Transverse colon (tissue), 4 donors: ENCODE measurements around the gene STK32C. TPM values are rescaled to one million over a fixed set of nuclear protein-coding genes. Genes with fewer than 3 reads are reported as not detected.

ENCODE experiments used
- DNase-seq: peaks from one replicate; pipeline ENCODE4 v3.0.0-alpha.2; 2019
- H3K27ac ChIP-seq, 4 donors: fragments of 200-600 bp; sonication (generic); 2 replicates each; pipeline ENCODE4 v1.5.1; 2016 to 2018; ENCODE audit warnings: inconsistent platforms in 4 of 4
- H3K27me3 ChIP-seq: fragments of 200-600 bp; sonication (generic); 2 replicates; pipeline ENCODE4 v1.5.1; 2017; ENCODE audit warnings: inconsistent platforms
- H3K36me3 ChIP-seq, 4 donors: fragments of 200-600 bp; sonication (generic); 2 replicates each; pipeline ENCODE4 v1.5.1; 2017 to 2019; ENCODE audit warnings: inconsistent platforms in 4 of 4
- H3K4me1 ChIP-seq, 4 donors: fragments of 200-600 bp; sonication (generic); 2 replicates each; pipeline ENCODE4 v1.5.1; 2017 to 2020; ENCODE audit warnings: inconsistent platforms in 4 of 4
- H3K4me3 ChIP-seq, 4 donors: fragments of 200-600 bp; sonication (generic); 1 replicate in 1 of 4; 2 replicates in 3 of 4; pipeline versions ENCODE4 v1.5.1 to v1.6.1; 2017 to 2019; ENCODE audit warnings: inconsistent platforms in 4 of 4
- H3K9me3 ChIP-seq, 2 donors: fragments of 200-600 bp; sonication (generic); 2 replicates each; pipeline ENCODE4 v1.5.1; 2017 to 2019; ENCODE audit warnings: inconsistent platforms in 2 of 2
- EP300 ChIP-seq: sonication (generic); formaldehyde crosslinking; IDR thresholded peaks from one replicate; pipeline ENCODE4 v1.6.1; 2017; ENCODE audit warnings: antibody characterized with exemption, low read depth
- POLR2A ChIP-seq: fragments of 450-650 bp; IDR thresholded peaks from one replicate; pipeline ENCODE4 v1.6.1; 2016; ENCODE audit warnings: antibody characterized with exemption, mild to moderate bottlenecking, moderate library complexity
- POLR2AphosphoS5 ChIP-seq, 3 donors: sonication (generic); formaldehyde crosslinking; IDR thresholded peaks; one replicate each; pipeline ENCODE4 v1.6.1; 2016; ENCODE audit warnings: antibody characterized with exemption in 3 of 3
- WGBS, 2 donors: methylation state at CpG; one replicate each; pipeline ENCODE4 v1.1.5; 2018; ENCODE audit warnings: low coverage in 1 of 2; 5-methylcytosine and 5-hydroxymethylcytosine counted together
- in situ Hi-C, 4 donors: fragments of 200-750 bp; cut with MboI; loops; one replicate each; pipeline versions ENCODE4 v1.15.0 to v1.15.1; 2017; ENCODE audit warnings: low sequenced_read_pairs in 3 of 4, low pct_ligation_motif_present in 1 of 4, low pct_unique_long_range_greater_than_20kb in 1 of 4
- intact Hi-C: fragments of 100-400 bp; cut with DNase I; formaldehyde crosslinking; loops from one replicate; pipeline ENCODE4 v1.15.1; 2023; ENCODE audit warnings: low total_unique reads
- total RNA-seq, 4 donors: library from RNA; depleted of rRNA; stranded (reverse); fragments of >200 nt; gene quantifications; one replicate each; pipeline ENCODE4 v1.1.0, GENCODE V29; 2016
- TF ChIP-seq, protein P1 (sequence below), 5 experiments: fragments of 200-600 bp in 3 of 5; fragments of 450-650 bp in 2 of 5; sonication (generic) in 3 of 5; IDR thresholded peaks; 1 replicate in 2 of 5; 2 replicates in 3 of 5; pipeline ENCODE4 v1.5.1; 2016 to 2017; ENCODE audit warnings: antibody characterized with exemption in 5 of 5, inconsistent platforms in 3 of 5, mild to moderate bottlenecking in 2 of 5, moderate library complexity in 1 of 5

Gene STK32C
- total RNA-seq, 4 donors from 2014 or later = 2.2 to 7.8 (median 3.7) TPM; not detected in 1

DNA sequence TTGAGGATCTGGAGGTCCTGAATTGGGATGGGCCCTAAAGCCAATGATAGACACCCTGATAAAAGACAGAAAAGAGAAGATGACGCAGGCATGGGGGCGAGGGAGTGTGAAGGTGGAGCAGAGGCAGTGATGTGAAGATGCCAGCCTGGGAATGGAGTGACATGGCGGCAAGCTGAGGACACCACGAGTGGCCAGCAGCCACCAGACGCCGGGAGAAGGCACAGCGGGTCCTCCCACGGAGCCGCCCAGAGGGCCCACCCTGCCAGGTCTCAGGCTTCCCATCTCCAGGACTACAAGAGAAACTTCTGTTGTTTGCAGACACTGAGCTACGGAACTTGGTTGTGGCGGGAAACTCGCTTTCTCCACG, 76.1 kb downstream of the STK32C start:
- peaks cover 0 to 14% (median 5%) of the 10 kb centered on the region in 4 donors for H3K4me1 ChIP-seq
- H3K27me3 ChIP-seq = no peaks in the 10 kb centered on the region
- in situ Hi-C loops (loop anchor here in 2 of 4 donors (25.0 kb wide), 2 partner anchors 106 to 406 kb away; partner anchors contain the start of gene LRRC27 (in 1 of the 2)), intact Hi-C loops (no loop called here)
- no peak overlapping the region for H3K27ac ChIP-seq
- TF ChIP-seq POLR2AphosphoS5 (IDR thresholded peaks at IDR 0.05) (no peak), EP300 (no peak), POLR2A (no peak)
- TF ChIP-seq, protein P1, sequence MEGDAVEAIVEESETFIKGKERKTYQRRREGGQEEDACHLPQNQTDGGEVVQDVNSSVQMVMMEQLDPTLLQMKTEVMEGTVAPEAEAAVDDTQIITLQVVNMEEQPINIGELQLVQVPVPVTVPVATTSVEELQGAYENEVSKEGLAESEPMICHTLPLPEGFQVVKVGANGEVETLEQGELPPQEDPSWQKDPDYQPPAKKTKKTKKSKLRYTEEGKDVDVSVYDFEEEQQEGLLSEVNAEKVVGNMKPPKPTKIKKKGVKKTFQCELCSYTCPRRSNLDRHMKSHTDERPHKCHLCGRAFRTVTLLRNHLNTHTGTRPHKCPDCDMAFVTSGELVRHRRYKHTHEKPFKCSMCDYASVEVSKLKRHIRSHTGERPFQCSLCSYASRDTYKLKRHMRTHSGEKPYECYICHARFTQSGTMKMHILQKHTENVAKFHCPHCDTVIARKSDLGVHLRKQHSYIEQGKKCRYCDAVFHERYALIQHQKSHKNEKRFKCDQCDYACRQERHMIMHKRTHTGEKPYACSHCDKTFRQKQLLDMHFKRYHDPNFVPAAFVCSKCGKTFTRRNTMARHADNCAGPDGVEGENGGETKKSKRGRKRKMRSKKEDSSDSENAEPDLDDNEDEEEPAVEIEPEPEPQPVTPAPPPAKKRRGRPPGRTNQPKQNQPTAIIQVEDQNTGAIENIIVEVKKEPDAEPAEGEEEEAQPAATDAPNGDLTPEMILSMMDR (IDR thresholded peaks at IDR 0.05) = no peak
- WGBS, 2 donors = 68% methylated on average over 13 of the region's 13 CpGs; no CpG with 5 or more reads in 1 of the 2 donors
- H3K36me3 ChIP-seq = no peaks in the 10 kb centered on the region
- no peaks in the 10 kb centered on the region for H3K9me3 ChIP-seq
- no peak for DNase-seq
- H3K4me3 ChIP-seq = no peak overlapping the region

DNA sequence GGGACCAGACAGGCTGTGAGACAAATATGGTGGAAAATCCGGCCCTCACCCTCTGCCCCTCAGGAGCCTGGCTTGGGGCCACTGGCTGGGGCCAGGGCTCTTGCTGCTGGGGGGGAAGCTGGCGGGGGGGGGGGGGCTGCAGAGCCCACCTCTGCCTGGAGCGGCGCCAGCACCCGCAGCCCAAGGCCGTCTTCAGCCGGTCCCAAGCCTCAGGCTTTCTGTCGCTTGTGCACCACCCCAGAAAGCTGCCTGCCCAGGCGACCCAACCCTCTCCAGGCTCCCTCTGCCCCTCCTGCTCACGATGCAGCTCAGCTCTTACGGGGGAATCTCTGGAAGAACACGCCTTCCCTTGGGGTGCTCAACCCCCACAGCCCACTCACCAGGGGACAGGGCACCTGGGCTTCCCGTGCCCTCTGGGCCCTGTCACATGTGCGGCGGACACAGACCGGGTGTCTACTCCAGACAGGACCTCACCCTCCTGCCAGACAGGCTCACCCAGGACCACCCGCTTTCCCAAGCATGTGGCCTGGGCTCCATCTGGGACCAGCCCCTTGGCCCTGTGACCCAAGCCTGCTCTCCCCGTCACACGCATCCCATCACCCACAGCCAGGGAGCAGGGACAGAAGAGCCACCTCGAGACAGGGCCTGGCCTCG, 77.1 kb downstream of the STK32C start:
- H3K27me3 ChIP-seq = no peaks in the 10 kb centered on the region
- peak overlapping the region; percentile 14 to 63 (median 48) for H3K27ac ChIP-seq
- no peak for DNase-seq
- H3K36me3 ChIP-seq = no peaks in the 10 kb centered on the region
- peaks cover 0 to 14% (median 5%) of the 10 kb centered on the region in 4 donors for H3K4me1 ChIP-seq
- 87% methylated on average over 19 of the region's 21 CpGs; no CpG with 5 or more reads in 1 of the 2 donors for WGBS, 2 donors
- in situ Hi-C loops (loop anchor here in 2 of 4 donors (25.0 kb wide), 2 partner anchors 107 to 407 kb away; partner anchors contain the start of gene LRRC27 (in 1 of the 2)), intact Hi-C loops (no loop called here)
- peak overlapping the region in 2 of 4 donors; percentile 15 to 32 for H3K4me3 ChIP-seq
- no peaks in the 10 kb centered on the region for H3K9me3 ChIP-seq
- TF ChIP-seq POLR2A (no peak), POLR2AphosphoS5 (IDR thresholded peaks at IDR 0.05) (no peak)
- TF ChIP-seq, protein P1 (IDR thresholded peaks at IDR 0.05) = no peak

DNA sequence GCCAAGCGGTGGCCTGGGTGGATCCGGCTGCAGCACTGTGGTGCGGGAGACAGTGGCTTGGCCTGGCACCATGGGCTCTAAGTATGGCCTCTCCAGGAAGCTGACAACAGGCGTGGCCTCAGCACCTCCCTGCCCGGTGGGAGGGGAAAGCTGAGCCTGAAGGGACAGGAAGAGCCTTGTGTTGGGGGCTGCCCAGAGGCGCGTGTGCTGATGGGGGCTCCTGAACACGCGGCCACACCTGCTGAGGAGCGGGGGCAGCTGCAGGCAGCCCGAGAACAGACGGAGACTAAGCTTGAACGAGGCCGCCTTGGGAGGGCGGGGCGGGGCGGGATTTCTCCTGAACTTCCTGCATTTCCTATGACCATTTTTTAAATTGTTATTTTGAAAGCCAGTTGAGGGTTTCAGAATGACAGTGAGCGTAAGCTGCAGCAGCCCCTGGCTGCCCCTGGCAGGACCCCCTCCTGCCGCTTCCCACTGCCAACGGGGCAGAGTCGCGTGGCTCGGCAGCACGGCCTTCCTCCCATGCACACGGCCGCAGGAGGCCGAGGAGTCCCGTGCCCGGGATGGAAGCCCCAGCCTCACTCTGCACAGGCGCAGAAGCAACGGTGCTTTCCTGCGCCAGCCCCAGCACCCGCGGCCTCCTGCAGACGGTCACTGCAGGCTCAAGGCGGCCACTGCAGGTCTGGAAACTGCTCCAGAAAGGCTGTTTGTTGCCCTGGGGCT, 77.8 kb downstream of the STK32C start:
- 53 to 73% methylated on average over 10 to 29 of the region's 36 CpGs for WGBS, 2 donors
- H3K4me3 ChIP-seq = peak overlapping the region in 3 of 4 donors; percentile 6 to 32 (median 15)
- intact Hi-C loops (loop anchor here (5.0 kb wide), 1 partner anchor 222 kb away; no protein-coding TSS in a partner anchor), in situ Hi-C loops (loop anchor here (10.0 to 25.0 kb wide), 4 partner anchors 107 to 407 kb away; partner anchors contain the start of gene LRRC27 (in 1 of the 4))
- no peaks in the 10 kb centered on the region for H3K9me3 ChIP-seq
- H3K36me3 ChIP-seq = no peaks in the 10 kb centered on the region
- H3K4me1 ChIP-seq = peaks cover 0 to 14% (median 5%) of the 10 kb centered on the region in 4 donors
- peak; percentile 22 for DNase-seq
- TF ChIP-seq EP300 (no peak), POLR2A (no peak), POLR2AphosphoS5 (IDR thresholded peaks at IDR 0.05) (no peak)
- TF ChIP-seq, protein P1 (IDR thresholded peaks at IDR 0.05) = no peak
- peak overlapping the region; percentile 14 to 63 (median 48) for H3K27ac ChIP-seq
- no peaks in the 10 kb centered on the region for H3K27me3 ChIP-seq

DNA sequence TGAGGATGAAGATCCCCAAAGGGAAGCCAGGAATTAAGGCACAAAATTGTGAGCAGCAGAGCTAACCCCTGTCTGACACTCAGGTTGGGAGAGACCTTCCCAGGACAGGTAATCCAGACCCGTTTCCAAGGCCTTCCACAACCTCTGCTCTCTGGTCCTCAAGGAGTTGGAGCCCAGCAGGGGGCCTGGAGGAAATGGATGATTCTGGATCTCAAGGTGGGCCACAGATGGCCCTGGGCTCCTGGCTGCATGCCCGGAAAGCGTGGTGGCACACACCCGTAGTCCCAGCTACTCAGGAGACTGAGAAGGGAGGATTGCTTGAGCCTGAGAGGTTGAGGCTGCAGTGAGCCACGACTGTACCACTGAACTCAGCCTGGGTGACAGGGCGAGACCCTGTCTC, 78.7 kb downstream of the STK32C start:
- H3K4me3 ChIP-seq = no peak overlapping the region
- intact Hi-C loops (loop anchor here (5.0 kb wide), 1 partner anchor 223 kb away; no protein-coding TSS in a partner anchor), in situ Hi-C loops (loop anchor here (10.0 to 25.0 kb wide), 4 partner anchors 108 to 408 kb away; partner anchors contain the start of gene LRRC27 (in 1 of the 4))
- TF ChIP-seq, protein P1 (IDR thresholded peaks at IDR 0.05) = no peak
- TF ChIP-seq POLR2AphosphoS5 (IDR thresholded peaks at IDR 0.05) (no peak), EP300 (no peak)
- WGBS, 2 donors = 88% methylated on average over 6 of the region's 6 CpGs; no CpG with 5 or more reads in 1 of the 2 donors
- DNase-seq = no peak
- no peak overlapping the region for H3K27ac ChIP-seq
- H3K4me1 ChIP-seq = peaks cover 0 to 14% (median 5%) of the 10 kb centered on the region in 4 donors
- H3K9me3 ChIP-seq = no peaks in the 10 kb centered on the region
- no peaks in the 10 kb centered on the region for H3K27me3 ChIP-seq
- H3K36me3 ChIP-seq = no peaks in the 10 kb centered on the region
